WERI-Rb-1 (cell line): Measurements from ENCODE around the gene SGK1.

Experiments used
- DNase-seq: peaks from one replicate; pipeline ENCODE4 v3.0.0-alpha.2; 2020
- H3K27ac ChIP-seq: fragments of 250-450 bp; sonication (Bioruptor Pico); 2 replicates; pipeline ENCODE4 v1.5.1; 2020; ENCODE audit warnings: mild to moderate bottlenecking, moderate library complexity
- H3K27me3 ChIP-seq: fragments of 250-450 bp; sonication (Bioruptor Pico); 2 replicates; pipeline ENCODE4 v1.5.1; 2021; ENCODE audit warnings: mild to moderate bottlenecking, low read depth, moderate library complexity; ENCODE audit not compliant: insufficient read depth, severe bottlenecking
- H3K36me3 ChIP-seq: fragments of 250-450 bp; sonication (Bioruptor Pico); 2 replicates; pipeline ENCODE4 v1.5.1; 2020; ENCODE audit warnings: mild to moderate bottlenecking, moderate library complexity
- H3K4me3 ChIP-seq: 2 replicates; pipeline ENCODE4 v1.5.1; 2011; ENCODE audit warnings: low read depth, mild to moderate bottlenecking, control low read depth, low read length
- H3K9me3 ChIP-seq: fragments of 250-450 bp; sonication (Bioruptor Pico); 2 replicates; pipeline ENCODE4 v1.5.1; 2021; ENCODE audit warnings: mild to moderate bottlenecking, moderate library complexity; ENCODE audit not compliant: severe bottlenecking
- CTCF ChIP-seq: IDR thresholded peaks from 2 replicates; pipeline ENCODE4 v1.5.1; 2011; ENCODE audit warnings: low read depth, mild to moderate bottlenecking, control low read depth, inconsistent platforms, low read length

SGK1 gene

GRCh38 chr6:134161041-134161440 lies 156.9 kb downstream of the SGK1 start:
- H3K9me3 ChIP-seq: peaks cover 4% of the 10 kb centered on the region
- no peak for DNase-seq
- TF ChIP-seq CTCF: no peak
- H3K27ac ChIP-seq: no peak overlapping the region
- no peaks in the 10 kb centered on the region for H3K27me3 ChIP-seq
- no peaks in the 10 kb centered on the region for H3K36me3 ChIP-seq
- H3K4me3 ChIP-seq: no peak overlapping the region

GRCh38 chr6:134152767-134153485 lies 165.0 kb downstream of the SGK1 start:
- H3K9me3 ChIP-seq: no peaks in the 10 kb centered on the region
- no peaks in the 10 kb centered on the region for H3K27me3 ChIP-seq
- H3K27ac ChIP-seq: no peak overlapping the region
- TF ChIP-seq CTCF: no peak
- no peak for DNase-seq
- no peak overlapping the region for H3K4me3 ChIP-seq
- no peaks in the 10 kb centered on the region for H3K36me3 ChIP-seq

- no peak for TF ChIP-seq CTCF
- no peak overlapping the region for H3K27ac ChIP-seq
- H3K4me3 ChIP-seq: no peak overlapping the region
- no peaks in the 10 kb centered on the region for H3K9me3 ChIP-seq
- no peaks in the 10 kb centered on the region for H3K36me3 ChIP-seq
- no peak for DNase-seq
- no peaks in the 10 kb centered on the region for H3K27me3 ChIP-seq
These were observed 169.3 kb downstream of the SGK1 start for GRCh38 chr6:134148566-134148965.

- no peak for TF ChIP-seq CTCF
- no peaks in the 10 kb centered on the region for H3K36me3 ChIP-seq
- no peak overlapping the region for H3K4me3 ChIP-seq
- H3K27me3 ChIP-seq: no peaks in the 10 kb centered on the region
- H3K9me3 ChIP-seq: no peaks in the 10 kb centered on the region
- no peak overlapping the region for H3K27ac ChIP-seq
- DNase-seq: no peak
These were observed 170.8 kb downstream of the SGK1 start for GRCh38 chr6:134147034-134147533.

GRCh38 chr6:134146268-134147033 lies 171.5 kb downstream of the SGK1 start:
- TF ChIP-seq CTCF: no peak
- no peak for DNase-seq
- Histone ChIP-seq H3K36me3 (no peaks in the 10 kb centered on the region), H3K4me3 (no peak overlapping the region), H3K9me3 (no peaks in the 10 kb centered on the region), H3K27me3 (no peaks in the 10 kb centered on the region), H3K27ac (no peak overlapping the region)
